NCI-H748 (cell line): ENCODE measurements around the gene DDTL.
A peak's percentile ranks its signal among the peaks of the same experiment; 100 is the strongest.

ENCODE experiments used
- DNase-seq: peaks from one replicate; lab custom pipeline; 2025; ENCODE audit not compliant: unreplicated experiment; lab: John Stamatoyannopoulos, UW

DDTL gene

DNA sequence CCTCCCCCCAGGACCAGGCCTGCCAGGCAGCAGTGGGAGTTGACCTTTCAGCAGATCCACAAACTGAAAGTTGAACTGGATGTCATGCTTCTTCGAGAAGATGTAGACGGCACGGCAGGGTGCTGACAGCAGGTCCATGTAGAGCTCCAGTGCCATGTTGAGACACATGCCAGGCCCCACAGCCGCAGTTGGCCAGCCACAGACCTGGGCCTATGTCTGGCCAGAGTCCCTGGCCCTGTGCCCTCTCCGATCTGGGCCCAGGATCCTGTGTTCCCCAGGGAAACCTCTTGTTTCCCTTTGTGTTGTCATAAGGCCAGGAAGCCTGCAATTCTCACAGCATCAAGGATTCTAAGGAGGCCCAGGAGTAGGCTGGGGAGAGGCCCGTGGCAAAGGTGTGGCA, 38.5 kb downstream of the DDTL start, which contains the start of gene GSTT4:
Gene GSTT4 (minus strand): TSS at position 253 of the 400 bp plus-strand sequence. CDS start 97 bp downstream, at position 156.
- no peak for DNase-seq

DNA sequence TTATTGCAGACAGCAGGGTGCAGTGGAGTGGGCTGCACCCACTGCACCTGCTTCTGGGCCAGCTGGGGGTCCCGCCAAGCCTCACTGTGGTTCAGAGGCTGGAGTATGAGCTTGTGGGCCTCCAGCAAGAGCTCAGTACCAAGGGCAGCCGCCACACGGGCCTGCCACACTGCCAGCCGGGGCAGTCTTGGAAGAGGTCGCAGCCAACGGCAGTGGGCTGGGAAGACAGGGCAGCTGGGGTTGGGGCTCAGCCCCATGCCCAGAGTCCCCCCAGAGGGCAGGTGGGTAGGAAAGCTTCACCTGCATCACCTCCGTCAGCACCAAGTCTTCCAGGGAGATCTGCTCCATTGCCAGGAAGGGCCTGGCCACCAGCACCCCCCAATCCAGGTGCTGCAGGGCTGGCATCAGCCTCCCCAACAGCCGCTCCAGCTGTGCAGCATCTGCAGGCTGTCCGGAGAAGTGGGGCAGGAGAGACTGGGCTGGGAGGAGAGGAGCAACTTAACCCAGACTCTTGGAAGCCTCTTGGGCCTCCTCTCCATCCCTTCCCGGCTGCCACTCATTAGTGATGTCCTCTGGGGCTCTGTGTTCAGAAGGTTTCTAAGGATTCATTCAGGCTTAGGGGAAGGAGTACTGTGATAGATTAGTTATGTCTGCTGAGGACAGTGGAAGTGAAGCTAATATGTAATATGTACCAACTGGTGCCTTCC, 39.7 kb downstream of the DDTL start:
- DNase-seq = no peak

DNA sequence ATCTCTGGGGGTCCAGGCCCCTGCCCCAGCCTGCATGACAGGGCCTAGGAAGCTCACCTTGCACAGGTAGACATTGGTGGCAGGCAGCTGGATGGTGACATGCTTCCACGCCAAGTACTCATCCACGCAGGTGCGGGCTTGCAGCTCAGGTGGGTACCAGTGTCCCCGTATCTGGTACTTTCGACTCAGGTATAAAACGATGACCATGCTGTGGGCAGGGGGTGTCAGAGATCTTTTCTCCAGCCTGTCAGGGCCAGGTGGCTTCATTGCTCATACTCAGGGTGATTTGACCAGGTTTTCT, 40.2 kb downstream of the DDTL start:
- no peak for DNase-seq

DNA sequence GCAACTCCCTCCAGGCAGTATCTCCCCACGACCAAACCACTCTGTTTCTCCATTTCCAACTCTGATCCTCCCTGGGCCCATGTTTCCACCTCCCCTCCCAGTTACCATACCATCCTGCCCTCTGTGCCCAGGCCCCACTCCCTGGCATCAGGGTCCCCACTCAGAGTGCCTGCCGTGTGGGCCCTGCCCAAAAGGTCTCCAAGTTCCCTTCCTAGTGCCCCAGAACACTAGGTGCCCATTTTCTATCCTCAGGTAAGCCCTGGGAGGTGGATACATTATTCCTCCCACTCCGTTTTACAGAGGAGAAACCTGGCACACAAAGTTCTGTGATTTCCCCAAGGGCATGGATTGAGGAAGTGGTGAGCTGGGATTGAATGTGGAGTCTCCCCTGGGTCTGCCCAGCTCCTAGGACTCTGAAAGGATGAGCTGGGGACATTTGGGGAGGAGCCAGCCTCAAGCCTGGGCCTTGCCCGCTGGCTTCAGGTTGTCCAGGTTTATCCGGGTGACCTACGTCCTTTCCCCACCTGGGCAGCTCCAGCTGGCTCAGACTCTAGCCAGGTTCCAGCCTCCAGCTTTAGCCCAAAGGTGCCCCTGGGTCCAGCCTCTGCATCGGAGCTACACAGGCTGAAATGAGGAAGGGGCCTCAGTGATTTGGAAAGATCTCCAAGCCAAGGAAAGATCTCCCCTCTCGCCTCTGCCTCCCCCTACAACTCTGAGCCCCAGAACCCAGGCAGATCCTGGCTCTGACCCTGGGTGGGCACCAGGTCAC, 40.7 kb downstream of the DDTL start:
- no peak for DNase-seq

DNA sequence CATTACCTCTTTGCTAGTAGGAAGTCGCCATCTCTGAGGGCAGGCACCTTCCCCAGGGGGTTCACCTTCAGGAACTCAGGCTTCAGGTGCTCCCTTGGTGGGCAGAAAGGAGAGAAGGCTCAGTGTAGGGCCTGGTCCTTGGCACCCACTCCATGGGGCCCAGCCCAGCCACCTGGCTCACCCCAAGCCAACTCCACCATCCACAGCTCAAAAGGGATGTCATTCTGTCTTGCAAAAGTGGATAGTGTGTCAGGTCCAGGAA, 41.3 kb downstream of the DDTL start:
- DNase-seq = no peak

DNA sequence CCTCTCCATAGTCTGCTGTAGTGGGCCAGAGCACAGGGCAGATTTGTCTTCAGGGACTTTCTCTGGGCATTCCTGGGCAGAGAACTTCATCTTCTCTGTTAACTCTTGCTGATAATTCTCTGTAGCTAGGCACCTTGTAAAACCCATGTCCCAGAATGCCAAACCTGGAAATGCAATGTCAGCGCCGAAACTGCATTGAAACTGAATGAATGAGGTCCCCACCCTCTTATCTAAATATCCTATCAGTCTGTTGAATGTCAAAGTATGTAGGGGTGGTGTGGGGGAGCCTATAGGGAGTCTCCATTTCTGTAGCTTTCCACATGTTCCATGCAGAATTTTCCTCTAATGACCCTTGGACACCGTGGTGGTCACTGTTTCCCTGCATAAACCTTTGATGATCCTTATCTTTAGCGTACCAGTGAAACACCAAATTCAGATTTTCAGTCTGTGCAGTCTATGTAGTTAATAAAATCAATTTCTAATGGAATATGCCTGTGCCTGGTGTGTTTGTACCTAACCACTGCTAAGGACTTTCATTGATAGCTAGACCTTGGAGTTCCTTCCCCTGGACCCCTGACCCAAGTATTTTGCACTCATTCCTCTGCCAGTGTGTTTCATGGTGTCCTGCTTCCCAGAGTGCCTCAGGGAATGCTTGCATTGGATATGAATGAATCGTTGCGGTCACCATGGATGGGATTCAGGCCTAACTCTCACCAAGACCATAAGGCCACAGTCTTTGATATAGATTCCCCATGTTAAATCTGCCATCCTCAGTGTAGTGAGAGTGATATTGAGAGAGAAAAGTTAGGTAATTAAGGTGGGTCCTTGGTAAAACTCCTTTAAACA, 41.9 kb downstream of the DDTL start:
- no peak for DNase-seq

DNA sequence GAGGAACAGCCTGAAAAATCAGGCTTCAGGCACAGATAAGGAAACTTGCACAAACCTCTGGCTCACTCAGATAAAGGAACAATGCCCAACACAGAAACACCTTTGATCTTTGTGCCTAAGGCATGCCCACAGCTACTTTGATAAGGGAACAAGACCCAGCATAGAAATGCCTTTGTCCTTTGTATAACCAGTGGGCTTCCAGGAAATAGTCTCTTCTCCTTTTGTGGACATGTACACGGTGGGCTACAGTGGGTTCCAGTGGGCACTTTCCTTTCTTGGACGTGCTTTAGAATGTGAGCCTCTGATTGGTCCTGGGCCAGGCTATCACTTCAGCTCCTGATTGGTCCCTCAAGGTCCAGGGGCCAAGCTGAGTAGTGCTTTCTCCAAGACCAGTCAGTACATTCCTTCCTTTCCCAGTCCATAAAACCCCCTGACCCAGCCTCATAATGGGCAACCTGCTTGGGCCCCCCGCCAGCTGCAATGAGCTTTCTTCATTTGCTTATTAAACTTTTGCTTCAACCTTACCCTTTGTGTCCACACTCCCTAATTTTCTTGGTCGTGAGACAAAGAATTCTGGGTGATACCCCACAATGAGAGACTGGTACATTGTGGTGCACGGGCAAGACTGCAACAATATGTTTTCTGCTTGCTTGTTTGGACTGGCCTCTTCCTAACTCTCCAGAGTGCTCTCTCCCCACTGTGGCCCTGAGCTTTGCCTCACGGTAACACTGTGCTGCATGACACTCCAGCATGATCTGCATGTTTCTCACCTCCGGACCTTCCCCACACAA, 42.7 kb downstream of the DDTL start:
- no peak for DNase-seq

DNA sequence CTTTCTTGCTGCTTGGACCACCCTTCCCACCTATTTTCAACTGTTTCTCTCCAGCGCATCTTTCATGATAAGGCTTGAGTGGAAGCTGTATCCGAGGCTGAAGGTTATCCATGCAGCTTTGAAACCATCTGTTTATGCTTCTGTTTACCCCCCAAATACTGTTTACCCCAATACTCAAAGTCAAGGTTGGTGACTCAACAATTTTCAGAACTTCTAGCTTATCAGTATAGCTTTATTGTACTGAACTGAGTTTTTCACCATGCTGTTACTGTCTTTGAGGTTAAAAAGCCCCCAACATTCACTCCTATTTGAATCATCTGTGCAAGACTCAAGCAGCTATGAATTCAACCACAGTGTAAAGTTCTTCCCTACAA, 43.3 kb downstream of the DDTL start:
- no peak for DNase-seq

DNA sequence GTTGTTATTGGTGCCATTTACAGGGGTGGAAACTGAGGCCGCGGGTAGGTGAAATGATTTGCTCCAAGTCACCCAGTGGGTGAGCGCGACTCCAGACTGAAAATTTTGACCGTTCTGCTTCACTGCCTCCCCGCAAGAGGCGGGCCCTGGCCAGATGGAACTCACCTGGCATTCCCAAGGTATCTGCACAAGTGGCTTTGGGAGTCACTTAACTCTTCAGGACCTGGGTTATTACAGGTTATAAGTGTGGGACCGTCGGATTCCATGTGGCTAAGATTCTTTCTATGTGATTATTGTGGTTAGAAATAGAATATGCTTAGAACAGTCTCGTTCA, 45.0 kb downstream of the DDTL start:
- DNase-seq = peak; percentile 39

DNA sequence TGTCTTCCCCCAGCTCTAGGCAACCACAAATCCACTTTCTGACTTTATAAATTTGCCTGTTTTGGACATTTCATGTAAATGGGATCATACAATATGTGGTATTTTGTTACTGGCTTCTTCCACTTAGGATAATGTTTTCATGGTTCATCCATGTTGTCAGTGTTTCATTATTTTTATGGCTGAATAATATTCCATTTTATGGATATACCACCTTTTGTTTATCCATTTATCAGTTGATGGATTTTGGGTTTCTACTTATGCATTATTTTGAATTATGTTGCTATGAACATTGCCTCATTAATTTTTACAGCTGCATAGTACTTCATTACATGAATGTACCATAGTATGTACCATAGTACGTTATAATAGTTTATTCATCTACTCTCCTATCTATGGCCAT, 49.5 kb downstream of the DDTL start:
- no peak for DNase-seq

DNA sequence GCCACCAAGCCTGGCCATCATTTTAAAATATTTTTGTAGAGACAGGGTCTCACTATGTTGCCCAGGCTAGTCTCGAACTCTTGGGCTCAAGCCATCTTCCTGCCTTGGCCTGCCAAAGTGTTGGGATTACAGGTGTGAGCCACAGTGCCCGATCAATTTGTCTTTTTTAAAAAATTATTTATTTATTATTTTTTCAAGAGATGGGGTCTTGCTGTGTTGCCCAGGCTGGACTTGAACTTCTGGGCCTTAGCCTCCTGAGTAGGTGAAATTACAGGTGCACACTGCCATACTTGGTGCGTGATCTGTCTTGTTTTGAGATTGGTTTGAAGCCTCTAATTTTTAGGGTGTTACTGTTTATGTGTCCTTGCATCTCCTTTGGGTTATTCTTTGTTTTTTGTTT, 54.6 kb downstream of the DDTL start:
- DNase-seq = no peak
